ENCODE measurements around the gene GPD2.
A peak's percentile ranks its signal among the peaks of the same experiment; 100 is the strongest.

Gene GPD2

GRCh38 chr2:156435718-156436496, at the start of gene GPD2:
Gene GPD2 (plus strand): TSS chr2:156436379. CDS start chr2:156476106, 39,727 bp downstream.
- peak within 1 kb of the TSS; percentile 95 for H3K4me3 Mint-ChIP-seq
- no peaks in the 10 kb centered on the region for H3K27me3 Mint-ChIP-seq (ENCODE audit: low read depth)
- H3K36me3 Mint-ChIP-seq (ENCODE audit: low read depth), result peaks cover 15% of the 10 kb centered on the region
- peak; percentile 52 for DNase-seq (ENCODE audit: low spot score)
- no peaks in the 10 kb centered on the region for H3K9me3 Mint-ChIP-seq
- H3K4me1 Mint-ChIP-seq (ENCODE audit: low read depth), result peaks cover 34% of the 10 kb centered on the region
- peak within 1 kb of the TSS; percentile 94 for H3K27ac Mint-ChIP-seq

GRCh38 chr2:156394033-156394741, 42.0 kb upstream of the GPD2 start:
- Mint-ChIP-seq H3K4me3 (no peak overlapping the region), H3K36me3 (ENCODE audit: low read depth) (no peaks in the 10 kb centered on the region), H3K27me3 (ENCODE audit: low read depth) (no peaks in the 10 kb centered on the region), H3K9me3 (no peaks in the 10 kb centered on the region), H3K4me1 (ENCODE audit: low read depth) (peaks cover 16% of the 10 kb centered on the region), H3K27ac (no peak overlapping the region)
- DNase-seq (ENCODE audit: low spot score), result no peak

GRCh38 chr2:156396126-156396525, 40.1 kb upstream of the GPD2 start:
- H3K36me3 Mint-ChIP-seq (ENCODE audit: low read depth), result no peaks in the 10 kb centered on the region

GRCh38 chr2:156397229-156397628, 39.0 kb upstream of the GPD2 start:
- Mint-ChIP-seq H3K27ac (no peak overlapping the region), H3K27me3 (ENCODE audit: low read depth) (peaks cover 6% of the 10 kb centered on the region), H3K9me3 (no peaks in the 10 kb centered on the region)

More at GRCh38 chr2:156396126-156396525, 40.1 kb upstream of the GPD2 start:
- H3K4me3 Mint-ChIP-seq, result no peak overlapping the region
- H3K27me3 Mint-ChIP-seq (ENCODE audit: low read depth), result peaks cover 6% of the 10 kb centered on the region
- no peak overlapping the region for H3K27ac Mint-ChIP-seq
- no peak for DNase-seq (ENCODE audit: low spot score)
- no peaks in the 10 kb centered on the region for H3K9me3 Mint-ChIP-seq
- peaks cover 29% of the 10 kb centered on the region for H3K4me1 Mint-ChIP-seq (ENCODE audit: low read depth)

GRCh38 chr2:156398176-156398575, 38.0 kb upstream of the GPD2 start:
- Mint-ChIP-seq H3K27ac (peak overlapping the region; percentile 15), H3K27me3 (ENCODE audit: low read depth) (peaks cover 6% of the 10 kb centered on the region), H3K36me3 (ENCODE audit: low read depth) (no peaks in the 10 kb centered on the region), H3K4me3 (no peak overlapping the region), H3K4me1 (ENCODE audit: low read depth) (peaks cover 31% of the 10 kb centered on the region), H3K9me3 (no peaks in the 10 kb centered on the region)
- no peak for DNase-seq (ENCODE audit: low spot score)

More at GRCh38 chr2:156397229-156397628, 39.0 kb upstream of the GPD2 start:
- Mint-ChIP-seq H3K4me1 (ENCODE audit: low read depth) (peaks cover 31% of the 10 kb centered on the region), H3K36me3 (ENCODE audit: low read depth) (no peaks in the 10 kb centered on the region), H3K4me3 (no peak overlapping the region)
- no peak for DNase-seq (ENCODE audit: low spot score)

GRCh38 chr2:156399224-156399949, 36.8 kb upstream of the GPD2 start:
- Mint-ChIP-seq H3K27ac (peak overlapping the region; percentile 93), H3K36me3 (ENCODE audit: low read depth) (no peaks in the 10 kb centered on the region), H3K4me1 (ENCODE audit: low read depth) (peaks cover 31% of the 10 kb centered on the region), H3K4me3 (peak overlapping the region; percentile 88), H3K27me3 (ENCODE audit: low read depth) (peaks cover 6% of the 10 kb centered on the region), H3K9me3 (no peaks in the 10 kb centered on the region)
- no peak for DNase-seq (ENCODE audit: low spot score)

GRCh38 chr2:156399950-156400705, 36.1 kb upstream of the GPD2 start:
- Mint-ChIP-seq H3K27ac (peak overlapping the region; percentile 93), H3K4me3 (peak overlapping the region; percentile 88), H3K9me3 (no peaks in the 10 kb centered on the region), H3K27me3 (ENCODE audit: low read depth) (peaks cover 9% of the 10 kb centered on the region), H3K36me3 (ENCODE audit: low read depth) (no peaks in the 10 kb centered on the region), H3K4me1 (ENCODE audit: low read depth) (peaks cover 31% of the 10 kb centered on the region)
- peak; percentile 52 for DNase-seq (ENCODE audit: low spot score)

- Mint-ChIP-seq H3K36me3 (ENCODE audit: low read depth) (no peaks in the 10 kb centered on the region), H3K27me3 (ENCODE audit: low read depth) (peaks cover 10% of the 10 kb centered on the region), H3K4me1 (ENCODE audit: low read depth) (peaks cover 31% of the 10 kb centered on the region), H3K27ac (peak overlapping the region; percentile 93), H3K4me3 (peak overlapping the region; percentile 88), H3K9me3 (no peaks in the 10 kb centered on the region)
- DNase-seq (ENCODE audit: low spot score), result peak; percentile 75
Measured at GRCh38 chr2:156400706-156401678, 35.2 kb upstream of the GPD2 start.

GRCh38 chr2:156401861-156402260, 34.3 kb upstream of the GPD2 start:
- Mint-ChIP-seq H3K36me3 (ENCODE audit: low read depth) (no peaks in the 10 kb centered on the region), H3K4me1 (ENCODE audit: low read depth) (peaks cover 35% of the 10 kb centered on the region), H3K27me3 (ENCODE audit: low read depth) (peaks cover 14% of the 10 kb centered on the region), H3K4me3 (no peak overlapping the region), H3K9me3 (no peaks in the 10 kb centered on the region), H3K27ac (no peak overlapping the region)
- no peak for DNase-seq (ENCODE audit: low spot score)

- Mint-ChIP-seq H3K9me3 (no peaks in the 10 kb centered on the region), H3K4me3 (no peak overlapping the region), H3K36me3 (ENCODE audit: low read depth) (no peaks in the 10 kb centered on the region), H3K27me3 (ENCODE audit: low read depth) (peaks cover 24% of the 10 kb centered on the region), H3K4me1 (ENCODE audit: low read depth) (peaks cover 11% of the 10 kb centered on the region), H3K27ac (no peak overlapping the region)
- no peak for DNase-seq (ENCODE audit: low spot score)
Measured at GRCh38 chr2:156405586-156405985, 30.6 kb upstream of the GPD2 start.

- Mint-ChIP-seq H3K27me3 (ENCODE audit: low read depth) (peaks cover 21% of the 10 kb centered on the region), H3K4me3 (no peak overlapping the region), H3K36me3 (ENCODE audit: low read depth) (no peaks in the 10 kb centered on the region), H3K27ac (no peak overlapping the region), H3K4me1 (ENCODE audit: low read depth) (no peaks in the 10 kb centered on the region), H3K9me3 (no peaks in the 10 kb centered on the region)
- DNase-seq (ENCODE audit: low spot score), result no peak
Measured at GRCh38 chr2:156411835-156412234, 24.3 kb upstream of the GPD2 start.

GRCh38 chr2:156421851-156422250, 14.3 kb upstream of the GPD2 start:
- Mint-ChIP-seq H3K4me1 (ENCODE audit: low read depth) (no peaks in the 10 kb centered on the region), H3K9me3 (peaks cover 5% of the 10 kb centered on the region), H3K27me3 (ENCODE audit: low read depth) (peaks cover 25% of the 10 kb centered on the region), H3K4me3 (no peak overlapping the region), H3K27ac (no peak overlapping the region), H3K36me3 (ENCODE audit: low read depth) (no peaks in the 10 kb centered on the region)
- DNase-seq (ENCODE audit: low spot score), result no peak
